Kidney (tissue), 14 donors: ENCODE data around the gene TTYH2. TPM values are rescaled to one million over a fixed set of nuclear protein-coding genes. Genes with fewer than 3 reads are reported as not detected.

ENCODE experiments used
- DNase-seq, 5 donors: peaks; one replicate each; pipeline ENCODE4 v3.0.0-alpha.2; 2013 to 2020
- FAIRE-seq: peaks from 2 replicates; lab custom pipeline; 2012; peaks lifted over from hg19 to GRCh38; lab: Jason Lieb, UNC
- H3K27ac ChIP-seq, 2 donors: one replicate each; pipeline ENCODE4 v1.7.0; 2013; ENCODE audit warnings: low read depth in 2 of 2, low read length in 2 of 2, inconsistent platforms in 1 of 2
- H3K27me3 ChIP-seq: one replicate; pipeline ENCODE4 v1.7.1; 2013; ENCODE audit warnings: low read length, inconsistent platforms; ENCODE audit not compliant: control insufficient read depth, insufficient read depth
- H3K36me3 ChIP-seq, 3 donors: one replicate each; pipeline versions ENCODE4 v1.7.0 to v1.7.1; 2013; ENCODE audit warnings: low read length in 3 of 3, control low read depth in 1 of 3, inconsistent platforms in 1 of 3; ENCODE audit not compliant: insufficient read depth in 3 of 3, control insufficient read depth in 2 of 3
- H3K4me1 ChIP-seq, 3 donors: one replicate each; pipeline versions ENCODE4 v1.7.0 to v1.7.1; 2013; ENCODE audit warnings: low read length in 3 of 3, inconsistent platforms in 1 of 3, low read depth in 1 of 3; ENCODE audit not compliant: control insufficient read depth in 2 of 3, insufficient read depth in 2 of 3
- H3K4me3 ChIP-seq, 3 donors: one replicate each; pipeline versions ENCODE4 v1.7.0 to v1.8.1; 2013; ENCODE audit warnings: low read length in 3 of 3, control low read depth in 1 of 3, inconsistent platforms in 1 of 3
- H3K9ac ChIP-seq, 3 donors: one replicate each; pipeline versions ENCODE4 v1.7.0 to v1.7.1; 2013; ENCODE audit warnings: low read length in 3 of 3, control low read depth in 1 of 3, inconsistent platforms in 1 of 3
- H3K9me3 ChIP-seq, 3 donors: one replicate each; pipeline versions ENCODE4 v1.7.0 to v1.7.1; 2013; ENCODE audit warnings: low read length in 3 of 3, control low read depth in 1 of 3, inconsistent platforms in 1 of 3; ENCODE audit not compliant: control insufficient read depth in 2 of 3, insufficient read depth in 1 of 3
- CTCF ChIP-seq: IDR thresholded peaks from 3 replicates; pipeline ENCODE4 v1.5.1; 2012; ENCODE audit warnings: mild to moderate bottlenecking, moderate library complexity, borderline replicate concordance; ENCODE audit not compliant: insufficient read depth; ENCODE audit errors: extremely low read depth
- intact Hi-C: fragments of 100-400 bp; cut with DNase I; formaldehyde crosslinking; loops from one replicate; pipeline ENCODE4 v1.11.1; 2022
- polyA plus RNA-seq: library from polyadenylated mRNA; stranded (reverse); fragments of 350-450 nt; fragmentation: Illumina TruSeq; extraction: RNeasy Lipid Tissue Mini Kit (QIAGEN cat#74804); gene quantifications from one replicate; pipeline ENCODE4 v1.2.3, GENCODE V29; 2014; ENCODE audit warnings: low read depth, low replicate concordance; ENCODE audit not compliant: insufficient read depth
- total RNA-seq: library from RNA; stranded (reverse); fragmentation: NEBNext Ultra II Directional; extraction: Animal tissue kit (Norgen Biotek cat#: 25700); gene quantifications from one replicate; pipeline ENCODE4 v1.2.1, GENCODE V29; 2021
- donor health status: control.
- donor health status: control.
- donor health status: control.
- donor health status: control.
- donor health status: control.
- donor health status: DM: yes; HTN: yes; CAD: no.
- donor health status: Normal renal cell carcinoma (clear cell type).

TTYH2 gene
- total and polyA plus RNA-seq, 2 donors from 2014 or later = 2.4 to 7.1 TPM

- Histone ChIP-seq H3K27ac (no peak overlapping the region), H3K4me1 (peaks cover 0 to 4% (median 3%) of the 10 kb centered on the region in 3 donors), H3K4me3 (peak overlapping the region in 1 of 3 donors; percentile 45), H3K36me3 (no peaks in the 10 kb centered on the region), H3K9me3 (no peaks in the 10 kb centered on the region), H3K9ac (no peak overlapping the region), H3K27me3 (no peaks in the 10 kb centered on the region)
- FAIRE-seq (no peak), DNase-seq (peak; percentile 62 to 84 (median 75))
- intact Hi-C loops = no loop called here
- TF ChIP-seq CTCF = peak; percentile 84
Measured at GRCh38 chr17:74199306-74200092, 13.9 kb upstream of the TTYH2 start.

GRCh38 chr17:74200112-74200511 lies 13.3 kb upstream of the TTYH2 start:
- H3K27ac ChIP-seq = no peak overlapping the region
- H3K4me3 ChIP-seq = no peak overlapping the region
- intact Hi-C loops = no loop called here
- no peak for TF ChIP-seq CTCF
- no peaks in the 10 kb centered on the region for H3K9me3 ChIP-seq
- H3K9ac ChIP-seq = no peak overlapping the region
- DNase-seq (no peak), FAIRE-seq (no peak)
- H3K27me3 ChIP-seq = no peaks in the 10 kb centered on the region
- H3K36me3 ChIP-seq = peaks cover 1 to 5% (median 3%) of the 10 kb centered on the region in 3 donors
- H3K4me1 ChIP-seq = peaks cover 0 to 4% (median 3%) of the 10 kb centered on the region in 3 donors

GRCh38 chr17:74201250-74201649 lies 12.1 kb upstream of the TTYH2 start:
- no peaks in the 10 kb centered on the region for H3K27me3 ChIP-seq
- H3K9me3 ChIP-seq = no peaks in the 10 kb centered on the region
- no peak overlapping the region for H3K4me3 ChIP-seq
- TF ChIP-seq CTCF = no peak
- peaks cover 5 to 8% (median 7%) of the 10 kb centered on the region in 3 donors for H3K36me3 ChIP-seq
- H3K9ac ChIP-seq = no peak overlapping the region
- H3K4me1 ChIP-seq = peaks cover 0 to 5% (median 4%) of the 10 kb centered on the region in 3 donors
- intact Hi-C loops = no loop called here
- H3K27ac ChIP-seq = no peak overlapping the region
- DNase-seq (peak in 1 of 5 donors; percentile 80), FAIRE-seq (no peak)
